GM18508 (cell line): ENCODE results near the gene ADAMTSL1.

ENCODE experiments used
- ATAC-seq: cut with Tn5 transposase; IDR thresholded peaks from one replicate; pipeline ENCODE4 v1.9.1; 2021; ENCODE audit warnings: moderate number of reproducible peaks; ENCODE audit not compliant: insufficient read depth, unreplicated experiment

The ADAMTSL1 gene

GRCh38 chr9:18495065-18495464, 21.1 kb downstream of the ADAMTSL1 start:
- ATAC-seq, result no peak

- no peak for ATAC-seq
These were observed 22.5 kb downstream of the ADAMTSL1 start for GRCh38 chr9:18496256-18497000.

- ATAC-seq, result no peak
These were observed 25.1 kb downstream of the ADAMTSL1 start for GRCh38 chr9:18499062-18499461.

GRCh38 chr9:18499980-18500379, 26.0 kb downstream of the ADAMTSL1 start:
- ATAC-seq, result no peak

GRCh38 chr9:18500451-18500850, 26.5 kb downstream of the ADAMTSL1 start:
- ATAC-seq, result no peak

GRCh38 chr9:18501949-18502348, 28.0 kb downstream of the ADAMTSL1 start:
- ATAC-seq, result no peak

- ATAC-seq, result no peak
These were observed 28.6 kb downstream of the ADAMTSL1 start for GRCh38 chr9:18502546-18502945.

GRCh38 chr9:18504707-18505106, 30.8 kb downstream of the ADAMTSL1 start:
- no peak for ATAC-seq

GRCh38 chr9:18507151-18507550, 33.2 kb downstream of the ADAMTSL1 start:
- no peak for ATAC-seq

- no peak for ATAC-seq
These were observed 42.6 kb downstream of the ADAMTSL1 start for GRCh38 chr9:18516514-18516913.

- ATAC-seq, result no peak
These were observed 43.0 kb downstream of the ADAMTSL1 start for GRCh38 chr9:18516965-18517364.

GRCh38 chr9:18520416-18521047, 46.6 kb downstream of the ADAMTSL1 start:
- ATAC-seq, result no peak

GRCh38 chr9:18526685-18527084, 52.7 kb downstream of the ADAMTSL1 start:
- ATAC-seq, result no peak

- no peak for ATAC-seq
These were observed 57.4 kb downstream of the ADAMTSL1 start for GRCh38 chr9:18531136-18532065.

GRCh38 chr9:18534611-18535010, 60.7 kb downstream of the ADAMTSL1 start:
- no peak for ATAC-seq

GRCh38 chr9:18536554-18536953, 62.6 kb downstream of the ADAMTSL1 start:
- no peak for ATAC-seq

GRCh38 chr9:18539203-18539693, 65.3 kb downstream of the ADAMTSL1 start:
- ATAC-seq, result no peak

GRCh38 chr9:18542837-18543405, 69.0 kb downstream of the ADAMTSL1 start:
- ATAC-seq, result no peak

GRCh38 chr9:18543406-18544192, 69.6 kb downstream of the ADAMTSL1 start:
- ATAC-seq, result no peak

GRCh38 chr9:18544456-18544855, 70.5 kb downstream of the ADAMTSL1 start:
- no peak for ATAC-seq
